WTC11 (cell line): Measurements from ENCODE around the gene PICK1. TPM values are rescaled to one million over a fixed set of nuclear protein-coding genes. Genes with fewer than 3 reads are reported as not detected.

Experiments used
- ATAC-seq: fragments of 200-7000 bp; cut with Tn5 transposase; 2 replicates; pipeline ENCODE4 v1.10.0; 2021; ENCODE audit warnings: mild to moderate bottlenecking, moderate library complexity
- CTCF ChIA-PET: fragments of 300-600 bp; sonication (Branson Sonifier 250); formaldehyde crosslinking; loops from one replicate; lab custom pipeline; 2021; ENCODE audit warnings: antibody characterized with exemption; lab: Charles Lee
- POLR2A ChIA-PET: fragments of 350-600 bp; sonication (Branson Sonifier 250); formaldehyde crosslinking; loops from one replicate; lab custom pipeline; 2021; ENCODE audit warnings: antibody characterized with exemption; lab: Charles Lee
- DNase-seq: peaks from one replicate; pipeline ENCODE4 v3.0.0; 2021; ENCODE audit warnings: low spot score
- H3K27ac Mint-ChIP-seq: 2 replicates; pipeline ENCODE4 v1.8.0; 2021; ENCODE audit warnings: mixed read lengths
- H3K27me3 Mint-ChIP-seq: 2 replicates; pipeline ENCODE4 v1.8.0; 2021; ENCODE audit warnings: low read depth, mild to moderate bottlenecking, moderate library complexity, mixed read lengths
- H3K36me3 Mint-ChIP-seq: 2 replicates; pipeline ENCODE4 v1.8.0; 2021; ENCODE audit warnings: mixed read lengths
- H3K4me1 Mint-ChIP-seq: 2 replicates; pipeline ENCODE4 v1.8.0; 2022; ENCODE audit warnings: mixed read lengths
- H3K4me3 Mint-ChIP-seq: 2 replicates; pipeline ENCODE4 v1.8.0; 2021; ENCODE audit warnings: mild to moderate bottlenecking, moderate library complexity, mixed read lengths
- H3K9me3 Mint-ChIP-seq: 2 replicates; pipeline ENCODE4 v1.8.0; 2021; ENCODE audit warnings: mixed read lengths
- CBFB ChIP-seq: sonication (generic); formaldehyde crosslinking; IDR thresholded peaks from 2 replicates; pipeline ENCODE4 v1.8.1; 2022; ENCODE audit warnings: mild to moderate bottlenecking, low read depth, missing genetic modification reagents
- E2F5 ChIP-seq: sonication (generic); formaldehyde crosslinking; IDR thresholded peaks from 2 replicates; pipeline ENCODE4 v1.8.1; 2022; ENCODE audit warnings: mild to moderate bottlenecking, moderate library complexity, missing genetic modification reagents
- ELF4 ChIP-seq: sonication (generic); formaldehyde crosslinking; IDR thresholded peaks from 2 replicates; pipeline ENCODE4 v1.8.1; 2022; ENCODE audit warnings: low read depth, mild to moderate bottlenecking, moderate library complexity, missing genetic modification reagents
- GTF2I ChIP-seq: fragments of 250-450 bp; sonication (Bioruptor Pico); conservative IDR thresholded peaks from 2 replicates; pipeline ENCODE4 v1.4.0; 2021; ENCODE audit warnings: mild to moderate bottlenecking
- JAZF1 ChIP-seq: fragments of 250-450 bp; sonication (Bioruptor Pico); IDR thresholded peaks from 2 replicates; pipeline ENCODE4 v1.9.0; 2021; ENCODE audit warnings: moderate library complexity, mild to moderate bottlenecking, inconsistent platforms
- SOX15 ChIP-seq: fragments of 250-450 bp; sonication (Bioruptor Pico); IDR thresholded peaks from 2 replicates; pipeline ENCODE4 v1.9.0; 2021; ENCODE audit warnings: mild to moderate bottlenecking
- SP1 ChIP-seq: sonication (generic); formaldehyde crosslinking; conservative IDR thresholded peaks from 2 replicates; pipeline ENCODE4 v1.8.1; 2022; ENCODE audit warnings: missing genetic modification reagents
- ZNF281 ChIP-seq: sonication (generic); formaldehyde crosslinking; IDR thresholded peaks from 2 replicates; pipeline ENCODE4 v1.8.0; 2023; ENCODE audit warnings: mild to moderate bottlenecking, missing genetic modification reagents
- ZNF396 ChIP-seq: fragments of 250-450 bp; sonication (Bioruptor Pico); IDR thresholded peaks from 2 replicates; pipeline ENCODE4 v1.8.0; 2021; ENCODE audit warnings: mild to moderate bottlenecking, moderate library complexity, borderline replicate concordance
- ZNF425 ChIP-seq: fragments of 250-450 bp; sonication (Bioruptor Pico); conservative IDR thresholded peaks from 2 replicates; pipeline ENCODE4 v1.9.0; 2021; ENCODE audit warnings: mild to moderate bottlenecking
- total RNA-seq: library from RNA; stranded (reverse); gene quantifications from 3 replicates; pipeline ENCODE4 v1.2.3, GENCODE V29; 2021

The PICK1 gene
- total RNA-seq, 1 experiment from 2014 or later = 33.4 TPM

GRCh38 chr22:38026130-38027111 lies 30.8 kb upstream of the PICK1 start:
- DNase-seq (no peak), ATAC-seq (no peak)
- CTCF ChIA-PET = interaction anchor here (2.5 kb wide), 1 partner anchor 10 kb away, joined by 11 read pairs; no protein-coding TSS in a partner anchor
- peaks cover 2% of the 10 kb centered on the region for H3K27me3 Mint-ChIP-seq
- no peak overlapping the region for H3K27ac Mint-ChIP-seq
- no peak overlapping the region for H3K4me3 Mint-ChIP-seq
- TF ChIP-seq ZNF425 (CRISPR knock-in tag) (no peak), SOX15 (CRISPR knock-in tag) (no peak), SP1 (no peak), CBFB (CRISPR knock-in tag) (no peak), ELF4 (no peak), ZNF281 (CRISPR knock-in tag) (no peak), ZNF396 (no peak), GTF2I (CRISPR knock-in tag) (no peak), E2F5 (no peak), JAZF1 (CRISPR knock-in tag) (no peak)
- no peaks in the 10 kb centered on the region for H3K36me3 Mint-ChIP-seq
- POLR2A ChIA-PET = no interaction called here
- peaks cover 9% of the 10 kb centered on the region for H3K4me1 Mint-ChIP-seq
- H3K9me3 Mint-ChIP-seq = no peaks in the 10 kb centered on the region

GRCh38 chr22:38027487-38027886 lies 29.7 kb upstream of the PICK1 start:
- peaks cover 9% of the 10 kb centered on the region for H3K4me1 Mint-ChIP-seq
- CTCF ChIA-PET = interaction anchor here (1.0 to 2.5 kb wide), 9 partner anchors 9 to 87 kb away, joined by 3 to 12 read pairs (median 6); no protein-coding TSS in a partner anchor
- no peaks in the 10 kb centered on the region for H3K9me3 Mint-ChIP-seq
- no peak for TF ChIP-seq ZNF281 (CRISPR knock-in tag)
- H3K27ac Mint-ChIP-seq = no peak overlapping the region
- DNase-seq (no peak), ATAC-seq (no peak)
- no peak overlapping the region for H3K4me3 Mint-ChIP-seq
- peaks cover 2% of the 10 kb centered on the region for H3K27me3 Mint-ChIP-seq
- POLR2A ChIA-PET = no interaction called here
- no peaks in the 10 kb centered on the region for H3K36me3 Mint-ChIP-seq
